Effector memory CD4-positive, alpha-beta T cell (primary cell): ENCODE results near the gene TMPRSS6.

Source experiments
- DNase-seq, 3 donors: peaks; one replicate each; pipeline ENCODE4 v3.0.0-alpha.2; 2020
- H3K27ac ChIP-seq: 2 replicates; pipeline ENCODE4 v1.7.0; 2013; ENCODE audit warnings: mild to moderate bottlenecking, low read length, moderate library complexity; ENCODE audit not compliant: insufficient read depth, poor library complexity, severe bottlenecking
- H3K27me3 ChIP-seq: replicated peaks from 2 replicates; pipeline ENCODE4 v1.7.0; 2013; ENCODE audit warnings: mild to moderate bottlenecking, low read length; ENCODE audit not compliant: insufficient read depth, control insufficient read depth, poor library complexity, severe bottlenecking
- H3K36me3 ChIP-seq: 2 replicates; pipeline ENCODE4 v1.7.0; 2013; ENCODE audit warnings: mild to moderate bottlenecking, low read length, moderate library complexity; ENCODE audit not compliant: control insufficient read depth, insufficient read depth
- H3K4me1 ChIP-seq: 2 replicates; pipeline ENCODE4 v1.7.0; 2013; ENCODE audit warnings: low read length, mild to moderate bottlenecking; ENCODE audit not compliant: control insufficient read depth, insufficient read depth, poor library complexity, severe bottlenecking
- H3K4me3 ChIP-seq: 2 replicates; pipeline ENCODE4 v1.7.0; 2013; ENCODE audit warnings: low read length, low read depth, mild to moderate bottlenecking; ENCODE audit not compliant: insufficient read depth, poor library complexity, severe bottlenecking
- H3K9me3 ChIP-seq: 2 replicates; pipeline ENCODE4 v1.7.0; 2013; ENCODE audit warnings: mild to moderate bottlenecking, low read length, moderate library complexity; ENCODE audit not compliant: control insufficient read depth

The TMPRSS6 gene

GRCh38 chr22:37118083-37118482, 8.6 kb upstream of the TMPRSS6 start:
- no peak for DNase-seq
- Histone ChIP-seq H3K27me3 (no peaks in the 10 kb centered on the region), H3K27ac (no peak overlapping the region), H3K9me3 (no peaks in the 10 kb centered on the region), H3K4me1 (peaks cover 24% of the 10 kb centered on the region), H3K4me3 (no peak overlapping the region), H3K36me3 (no peaks in the 10 kb centered on the region)

GRCh38 chr22:37117092-37117491, 7.6 kb upstream of the TMPRSS6 start:
- Histone ChIP-seq H3K9me3 (no peaks in the 10 kb centered on the region), H3K27ac (no peak overlapping the region), H3K4me1 (peaks cover 16% of the 10 kb centered on the region), H3K4me3 (no peak overlapping the region), H3K27me3 (no peaks in the 10 kb centered on the region), H3K36me3 (no peaks in the 10 kb centered on the region)
- no peak for DNase-seq

- H3K9me3 ChIP-seq: no peaks in the 10 kb centered on the region
- no peak overlapping the region for H3K4me3 ChIP-seq
- no peaks in the 10 kb centered on the region for H3K36me3 ChIP-seq
- no peaks in the 10 kb centered on the region for H3K27me3 ChIP-seq
- no peak for DNase-seq
- H3K27ac ChIP-seq: no peak overlapping the region
- H3K4me1 ChIP-seq: no peaks in the 10 kb centered on the region
Observed at GRCh38 chr22:37115032-37115431, 5.5 kb upstream of the TMPRSS6 start.

- H3K27me3 ChIP-seq: no peaks in the 10 kb centered on the region
- H3K36me3 ChIP-seq: no peaks in the 10 kb centered on the region
- no peak for DNase-seq
- no peaks in the 10 kb centered on the region for H3K4me1 ChIP-seq
- no peak overlapping the region for H3K4me3 ChIP-seq
- H3K27ac ChIP-seq: no peak overlapping the region
- no peaks in the 10 kb centered on the region for H3K9me3 ChIP-seq
Observed at GRCh38 chr22:37113757-37114156, 4.2 kb upstream of the TMPRSS6 start.

- H3K27ac ChIP-seq: no peak overlapping the region
- H3K27me3 ChIP-seq: no peaks in the 10 kb centered on the region
- H3K9me3 ChIP-seq: no peaks in the 10 kb centered on the region
- H3K4me1 ChIP-seq: no peaks in the 10 kb centered on the region
- H3K4me3 ChIP-seq: no peak overlapping the region
- DNase-seq: no peak
- H3K36me3 ChIP-seq: no peaks in the 10 kb centered on the region
Observed at GRCh38 chr22:37112084-37112728, 2.7 kb upstream of the TMPRSS6 start.

- H3K4me1 ChIP-seq: no peaks in the 10 kb centered on the region
Observed at GRCh38 chr22:37111156-37111717, 1.7 kb upstream of the TMPRSS6 start.

GRCh38 chr22:37107816-37108621, 1.5 kb downstream of the TMPRSS6 start:
- H3K4me3 ChIP-seq: no peak overlapping the region
- no peak for DNase-seq
- H3K27me3 ChIP-seq: no peaks in the 10 kb centered on the region
- H3K4me1 ChIP-seq: no peaks in the 10 kb centered on the region
- no peak overlapping the region for H3K27ac ChIP-seq
- H3K36me3 ChIP-seq: no peaks in the 10 kb centered on the region
- H3K9me3 ChIP-seq: no peaks in the 10 kb centered on the region

More at GRCh38 chr22:37111156-37111717, 1.7 kb upstream of the TMPRSS6 start:
- Histone ChIP-seq H3K9me3 (no peaks in the 10 kb centered on the region), H3K27me3 (no peaks in the 10 kb centered on the region), H3K27ac (no peak overlapping the region), H3K36me3 (no peaks in the 10 kb centered on the region), H3K4me3 (no peak overlapping the region)
- no peak for DNase-seq

GRCh38 chr22:37105990-37106389, 3.5 kb downstream of the TMPRSS6 start:
- Histone ChIP-seq H3K36me3 (no peaks in the 10 kb centered on the region), H3K9me3 (no peaks in the 10 kb centered on the region), H3K4me1 (no peaks in the 10 kb centered on the region), H3K4me3 (no peak overlapping the region), H3K27ac (no peak overlapping the region), H3K27me3 (no peaks in the 10 kb centered on the region)
- no peak for DNase-seq

- Histone ChIP-seq H3K9me3 (no peaks in the 10 kb centered on the region), H3K36me3 (no peaks in the 10 kb centered on the region), H3K27ac (no peak overlapping the region), H3K27me3 (no peaks in the 10 kb centered on the region), H3K4me1 (no peaks in the 10 kb centered on the region), H3K4me3 (no peak overlapping the region)
- no peak for DNase-seq
Observed at GRCh38 chr22:37105154-37105553, 4.4 kb downstream of the TMPRSS6 start.
